Hepatocyte (in vitro differentiated cells): ENCODE data around the gene CD7. TPM values are rescaled to one million over a fixed set of nuclear protein-coding genes. Genes with fewer than 3 reads are reported as not detected.

Experiments
- DNase-seq: peaks from one replicate; pipeline ENCODE4 v3.0.0-alpha.2; 2016; ENCODE audit warnings: low spot score
- H2AFZ ChIP-seq: fragments of 200-600 bp; sonication (generic); 2 replicates; pipeline ENCODE4 v1.6.0; 2016; ENCODE audit warnings: antibody characterized with exemption, mild to moderate bottlenecking
- H3K27ac ChIP-seq: fragments of 200-600 bp; sonication (generic); 2 replicates; pipeline ENCODE4 v1.5.1; 2016; ENCODE audit warnings: mild to moderate bottlenecking
- H3K27me3 ChIP-seq: fragments of 200-600 bp; sonication (generic); 2 replicates; pipeline ENCODE4 v1.6.1; 2016
- H3K36me3 ChIP-seq: fragments of 200-600 bp; sonication (generic); replicated peaks from 2 replicates; pipeline ENCODE4 v1.5.1; 2016; ENCODE audit warnings: low read depth; ENCODE audit not compliant: insufficient read depth
- H3K4me1 ChIP-seq: fragments of 200-600 bp; sonication (generic); 2 replicates; pipeline ENCODE4 v1.5.1; 2016; ENCODE audit warnings: mild to moderate bottlenecking, moderate library complexity; ENCODE audit not compliant: insufficient read depth
- H3K4me2 ChIP-seq: fragments of 200-600 bp; sonication (generic); 2 replicates; pipeline ENCODE4 v1.6.0; 2016
- H3K4me3 ChIP-seq: fragments of 200-600 bp; sonication (generic); 2 replicates; pipeline ENCODE4 v1.5.1; 2016; ENCODE audit warnings: mild to moderate bottlenecking
- H3K79me2 ChIP-seq: fragments of 200-600 bp; sonication (generic); 2 replicates; pipeline ENCODE4 v1.6.0; 2017; ENCODE audit warnings: mild to moderate bottlenecking
- H3K9me2 ChIP-seq: fragments of 200-600 bp; sonication (generic); replicated peaks from 2 replicates; pipeline ENCODE4 v1.6.0; 2017; ENCODE audit warnings: mild to moderate bottlenecking; ENCODE audit not compliant: insufficient read depth
- H3K9me3 ChIP-seq: fragments of 200-600 bp; sonication (generic); 2 replicates; pipeline ENCODE4 v1.5.1; 2016; ENCODE audit warnings: low read depth, mild to moderate bottlenecking
- H4K20me1 ChIP-seq: fragments of 200-600 bp; sonication (generic); 2 replicates; pipeline ENCODE4 v1.6.0; 2016; ENCODE audit warnings: mild to moderate bottlenecking; ENCODE audit not compliant: insufficient read depth, poor library complexity, severe bottlenecking
- CTCF ChIP-seq: fragments of 200-600 bp; sonication (generic); IDR thresholded peaks from 2 replicates; pipeline ENCODE4 v1.5.1; 2016; ENCODE audit warnings: antibody characterized with exemption, mild to moderate bottlenecking; ENCODE audit not compliant: poor library complexity
- EZH2 ChIP-seq: fragments of 200-600 bp; sonication (generic); IDR thresholded peaks from 2 replicates; pipeline ENCODE4 v1.6.1; 2016; ENCODE audit warnings: antibody characterized with exemption, mild to moderate bottlenecking, borderline replicate concordance
- EZH2phosphoT487 ChIP-seq: fragments of 200-600 bp; sonication (generic); IDR thresholded peaks from one replicate; pipeline ENCODE4 v1.6.1; 2018; ENCODE audit warnings: antibody characterized with exemption, mild to moderate bottlenecking, low read depth, moderate library complexity; ENCODE audit not compliant: unreplicated experiment, severe bottlenecking
- WGBS: methylation state at CpG from one replicate; pipeline ENCODE4 v1.1.6; 2016; ENCODE audit warnings: low lambda C conversion rate; ENCODE audit errors: missing lambda C conversion rate; 5-methylcytosine and 5-hydroxymethylcytosine counted together
- polyA plus RNA-seq: library from polyadenylated mRNA; unstranded; fragments of >200 nt; fragmentation: Nextera tagmentation; extraction: Ambion mirVana; gene quantifications from 2 replicates; pipeline ENCODE4 v1.2.1, GENCODE V29; 2016
- total RNA-seq: library from RNA; depleted of rRNA; stranded (reverse); fragments of >200 nt; gene quantifications from 2 replicates; pipeline ENCODE4 v1.2.3, GENCODE V29; 2014

CD7 gene
- total and polyA plus RNA-seq, 2 experiments from 2014 or later, result 1.8 to 7.0 TPM

- peak overlapping the region; percentile 55 for H3K27ac ChIP-seq
- no peak overlapping the region for H3K4me3 ChIP-seq
- peak overlapping the region; percentile 93 for H3K4me2 ChIP-seq
- no peak for TF ChIP-seq EZH2
- TF ChIP-seq CTCF, result no peak
- no peak for TF ChIP-seq EZH2phosphoT487
- no peak for DNase-seq
- no peaks in the 10 kb centered on the region for H3K9me2 ChIP-seq
- peaks cover 58% of the 10 kb centered on the region for H3K4me1 ChIP-seq
- no peak overlapping the region for H2AFZ ChIP-seq
- no peaks in the 10 kb centered on the region for H4K20me1 ChIP-seq
- H3K9me3 ChIP-seq, result no peaks in the 10 kb centered on the region
- H3K36me3 ChIP-seq, result no peaks in the 10 kb centered on the region
- H3K27me3 ChIP-seq, result no peaks in the 10 kb centered on the region
- H3K79me2 ChIP-seq, result no peaks in the 10 kb centered on the region
- 74% methylated on average over 16 of the region's 16 CpGs for WGBS
Measured at GRCh38 chr17:82334622-82335394, 17.4 kb upstream of the CD7 start.

GRCh38 chr17:82334204-82334621 lies 16.8 kb upstream of the CD7 start:
- 79% methylated on average over 20 of the region's 25 CpGs for WGBS
- DNase-seq, result no peak
- H3K27ac ChIP-seq, result peak overlapping the region; percentile 59
- no peaks in the 10 kb centered on the region for H3K27me3 ChIP-seq
- H3K4me2 ChIP-seq, result peak overlapping the region; percentile 93
- no peaks in the 10 kb centered on the region for H3K36me3 ChIP-seq
- H3K79me2 ChIP-seq, result no peaks in the 10 kb centered on the region
- no peaks in the 10 kb centered on the region for H3K9me2 ChIP-seq
- no peaks in the 10 kb centered on the region for H4K20me1 ChIP-seq
- TF ChIP-seq CTCF (no peak), EZH2 (no peak), EZH2phosphoT487 (no peak)
- H3K4me1 ChIP-seq, result peaks cover 60% of the 10 kb centered on the region
- no peaks in the 10 kb centered on the region for H3K9me3 ChIP-seq
- no peak overlapping the region for H2AFZ ChIP-seq
- no peak overlapping the region for H3K4me3 ChIP-seq

GRCh38 chr17:82333279-82334171 lies 16.1 kb upstream of the CD7 start, which contains the start of gene SECTM1:
TSS of gene SECTM1 (minus strand) at chr17:82333766. CDS start at chr17:82327240, 6,526 bp downstream.
- peak within 1 kb of the TSS; percentile 19 for H3K4me3 ChIP-seq
- H3K27ac ChIP-seq, result peak within 1 kb of the TSS; percentile 59
- H3K4me2 ChIP-seq, result peak within 1 kb of the TSS; percentile 93
- H3K9me3 ChIP-seq, result no peaks in the 10 kb centered on the region
- peaks cover 60% of the 10 kb centered on the region for H3K4me1 ChIP-seq
- H3K9me2 ChIP-seq, result no peaks in the 10 kb centered on the region
- H4K20me1 ChIP-seq, result no peaks in the 10 kb centered on the region
- H3K27me3 ChIP-seq, result no peaks in the 10 kb centered on the region
- DNase-seq, result peak; percentile 76
- 7% methylated on average over 53 of the region's 90 CpGs for WGBS
- H3K79me2 ChIP-seq, result no peaks in the 10 kb centered on the region
- no peak for TF ChIP-seq CTCF
- TF ChIP-seq EZH2phosphoT487, result no peak
- no peak for TF ChIP-seq EZH2
- no peaks in the 10 kb centered on the region for H3K36me3 ChIP-seq
- peak within 1 kb of the TSS; percentile 50 for H2AFZ ChIP-seq
